ENCODE results near the gene SPINK6.

SPINK6 gene

DNA sequence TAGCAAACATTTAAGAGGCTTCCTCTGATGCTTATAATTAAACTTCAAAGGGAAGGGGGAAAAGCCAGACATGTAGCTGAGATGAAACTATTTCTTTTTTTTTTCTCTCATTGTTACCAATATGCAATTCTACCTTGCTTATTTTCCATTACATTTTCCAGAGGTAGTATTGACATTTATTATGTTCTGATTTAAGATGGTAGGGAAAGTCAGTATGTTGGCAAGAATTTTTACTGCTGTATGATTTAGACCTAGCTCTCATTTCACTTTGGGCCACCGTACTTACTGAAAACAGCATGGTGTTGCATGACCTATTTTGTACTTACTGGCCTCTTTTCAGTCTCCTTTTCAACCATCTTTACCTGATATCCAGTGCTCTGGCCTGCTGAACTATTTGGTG, 9.6 kb upstream of the SPINK6 start:
- H3K4me3 ChIP-seq (ENCODE audit: low read depth, low read length): no peak overlapping the region
- DNase-seq (ENCODE audit: low read depth): no peak
- TF ChIP-seq, protein P1, sequence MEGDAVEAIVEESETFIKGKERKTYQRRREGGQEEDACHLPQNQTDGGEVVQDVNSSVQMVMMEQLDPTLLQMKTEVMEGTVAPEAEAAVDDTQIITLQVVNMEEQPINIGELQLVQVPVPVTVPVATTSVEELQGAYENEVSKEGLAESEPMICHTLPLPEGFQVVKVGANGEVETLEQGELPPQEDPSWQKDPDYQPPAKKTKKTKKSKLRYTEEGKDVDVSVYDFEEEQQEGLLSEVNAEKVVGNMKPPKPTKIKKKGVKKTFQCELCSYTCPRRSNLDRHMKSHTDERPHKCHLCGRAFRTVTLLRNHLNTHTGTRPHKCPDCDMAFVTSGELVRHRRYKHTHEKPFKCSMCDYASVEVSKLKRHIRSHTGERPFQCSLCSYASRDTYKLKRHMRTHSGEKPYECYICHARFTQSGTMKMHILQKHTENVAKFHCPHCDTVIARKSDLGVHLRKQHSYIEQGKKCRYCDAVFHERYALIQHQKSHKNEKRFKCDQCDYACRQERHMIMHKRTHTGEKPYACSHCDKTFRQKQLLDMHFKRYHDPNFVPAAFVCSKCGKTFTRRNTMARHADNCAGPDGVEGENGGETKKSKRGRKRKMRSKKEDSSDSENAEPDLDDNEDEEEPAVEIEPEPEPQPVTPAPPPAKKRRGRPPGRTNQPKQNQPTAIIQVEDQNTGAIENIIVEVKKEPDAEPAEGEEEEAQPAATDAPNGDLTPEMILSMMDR (IDR thresholded peaks at IDR 0.05; ENCODE audit: low read depth, low read length, missing control alignments): no peak
- in situ Hi-C loops (cut with HindIII; ENCODE audit: low sequenced_read_pairs): no loop called here

DNA sequence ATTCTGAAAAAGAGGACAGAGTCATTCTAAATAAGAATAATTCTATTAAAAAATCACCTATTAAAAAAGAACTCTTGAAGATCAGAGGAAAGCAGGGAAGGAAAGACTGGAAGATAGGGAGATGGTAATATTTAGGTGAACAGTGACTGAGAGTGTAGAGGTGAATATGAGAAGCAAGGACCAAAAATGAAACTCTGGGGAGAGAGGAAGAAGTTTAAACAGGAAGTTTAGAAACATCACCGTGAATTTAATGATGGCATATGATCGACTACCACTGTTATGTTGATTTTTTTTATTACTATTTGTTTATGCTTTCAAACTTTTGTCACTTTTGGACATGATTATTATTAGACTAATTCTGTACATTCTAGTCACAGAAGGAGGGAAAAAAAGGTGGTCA, 1.7 kb upstream of the SPINK6 start:
- in situ Hi-C loops (cut with HindIII; ENCODE audit: low sequenced_read_pairs): no loop called here
- no peak overlapping the region for H3K4me3 ChIP-seq (ENCODE audit: low read depth, low read length)
- DNase-seq (ENCODE audit: low read depth): no peak
- TF ChIP-seq, protein P1 (IDR thresholded peaks at IDR 0.05; ENCODE audit: low read depth, low read length, missing control alignments): no peak

DNA sequence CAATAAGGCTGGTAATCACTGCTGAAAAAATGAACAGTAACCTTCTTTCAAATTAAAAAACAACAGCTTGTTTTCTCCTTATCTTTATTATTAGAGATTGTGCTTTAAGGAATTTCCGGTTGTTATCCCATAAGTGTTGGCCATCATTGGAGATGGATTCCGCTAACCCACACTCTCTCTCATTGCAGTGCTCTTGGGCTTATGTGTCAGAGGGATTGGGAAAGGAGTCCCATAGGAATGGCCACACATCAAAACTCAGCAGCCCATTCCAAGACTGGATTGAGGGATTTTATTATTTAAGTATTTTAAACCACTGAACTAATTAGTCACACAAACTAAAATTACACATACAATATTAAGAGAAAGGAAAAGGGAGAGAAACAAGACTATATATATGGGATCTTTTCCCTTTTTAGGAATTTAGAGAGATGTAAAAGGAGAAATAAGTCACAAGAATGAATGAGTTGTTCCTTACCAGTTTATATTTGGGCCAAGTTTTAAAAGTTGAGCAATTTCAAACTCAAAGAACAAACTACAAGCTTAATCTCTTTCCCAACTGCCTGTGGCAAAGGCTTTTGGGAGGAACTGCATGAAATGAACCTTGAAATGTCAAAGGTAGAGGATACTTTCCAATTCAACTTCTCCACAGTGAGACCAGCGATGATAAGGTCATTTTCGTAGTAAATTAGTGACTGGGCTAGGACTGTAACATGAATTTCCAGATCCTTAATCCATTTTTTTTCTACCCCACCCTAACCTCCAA, 2.4 kb downstream of the SPINK6 start:
- TF ChIP-seq, protein P1 (IDR thresholded peaks at IDR 0.05; ENCODE audit: low read depth, low read length, missing control alignments): no peak
- no peak overlapping the region for H3K4me3 ChIP-seq (ENCODE audit: low read depth, low read length)
- in situ Hi-C loops (cut with HindIII; ENCODE audit: low sequenced_read_pairs): no loop called here
- no peak for DNase-seq (ENCODE audit: low read depth)

DNA sequence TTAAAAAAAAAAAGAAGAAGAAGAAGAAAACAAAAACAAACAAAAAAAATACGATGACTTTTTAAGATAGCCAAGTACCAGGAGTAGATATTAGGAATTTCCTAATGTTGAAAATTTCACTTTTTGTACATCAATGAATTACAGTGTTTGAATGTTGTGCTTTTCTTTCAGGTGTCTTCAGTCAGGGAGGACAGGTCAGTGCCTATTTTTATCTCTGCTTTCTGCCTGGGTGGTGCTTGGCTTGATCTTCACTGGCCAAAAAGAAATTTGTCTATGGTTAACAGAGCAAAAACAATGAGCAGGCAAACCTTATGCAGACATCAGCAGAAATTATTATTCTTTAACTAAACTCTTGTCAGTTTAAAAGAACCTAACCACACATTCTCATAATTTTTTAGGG, 3.0 kb downstream of the SPINK6 start:
- in situ Hi-C loops (cut with HindIII; ENCODE audit: low sequenced_read_pairs): no loop called here
- no peak for DNase-seq (ENCODE audit: low read depth)
- TF ChIP-seq, protein P1 (IDR thresholded peaks at IDR 0.05; ENCODE audit: low read depth, low read length, missing control alignments): no peak
- no peak overlapping the region for H3K4me3 ChIP-seq (ENCODE audit: low read depth, low read length)

DNA sequence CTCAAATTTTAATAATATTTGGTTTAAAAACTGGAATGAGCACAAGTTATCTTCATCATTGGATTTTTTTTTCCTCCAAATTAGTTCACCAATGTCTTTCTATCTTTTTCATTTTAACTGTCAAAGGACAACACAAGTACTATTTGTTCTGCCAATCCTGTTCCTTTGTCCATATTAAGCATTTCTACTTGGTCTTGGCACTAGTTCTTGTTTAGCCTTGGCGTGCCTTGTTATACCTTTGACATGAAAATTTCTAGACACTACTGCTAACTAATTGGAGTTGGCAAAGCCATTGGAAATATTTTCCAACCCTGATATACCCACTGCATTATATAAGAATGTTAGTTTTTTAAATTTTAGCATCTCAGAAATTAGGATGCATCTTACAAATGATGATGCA, 3.8 kb downstream of the SPINK6 start:
- DNase-seq (ENCODE audit: low read depth): no peak
- TF ChIP-seq, protein P1 (IDR thresholded peaks at IDR 0.05; ENCODE audit: low read depth, low read length, missing control alignments): no peak
- no peak overlapping the region for H3K4me3 ChIP-seq (ENCODE audit: low read depth, low read length)
- in situ Hi-C loops (cut with HindIII; ENCODE audit: low sequenced_read_pairs): no loop called here

DNA sequence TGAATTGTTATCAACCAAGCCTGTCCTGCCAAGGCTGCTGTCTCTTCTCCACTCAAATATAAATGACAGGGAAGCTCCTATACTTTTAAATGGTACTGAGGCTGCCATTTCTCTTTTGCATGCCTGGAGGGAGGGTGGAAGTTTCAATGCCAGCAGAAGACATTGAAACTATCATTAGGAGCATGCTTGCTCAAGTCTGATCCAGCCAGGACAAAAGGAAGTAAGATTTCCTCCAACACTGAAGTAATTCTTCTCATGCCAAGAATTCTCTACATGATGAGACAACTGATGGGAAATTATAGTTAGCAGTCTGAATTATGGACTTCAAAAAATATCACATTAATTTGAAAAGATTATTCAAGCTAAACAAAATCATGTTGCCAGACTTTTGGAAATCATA, 5.4 kb downstream of the SPINK6 start:
- no peak for DNase-seq (ENCODE audit: low read depth)
- TF ChIP-seq, protein P1 (IDR thresholded peaks at IDR 0.05; ENCODE audit: low read depth, low read length, missing control alignments): no peak
- H3K4me3 ChIP-seq (ENCODE audit: low read depth, low read length): no peak overlapping the region
- in situ Hi-C loops (cut with HindIII; ENCODE audit: low sequenced_read_pairs): no loop called here

All from astrocyte of the cerebellum (primary cell).